ENCODE data around the gene STARD3. TPM values are rescaled to one million over a fixed set of nuclear protein-coding genes. Genes with fewer than 3 reads are reported as not detected.
"Not testable (repeated sequence)": the region's sequence is repeated elsewhere in the genome, so short reads cannot be mapped to it uniquely, and the experiment has no call there.

Gene STARD3
- total RNA-seq, 2 donors from 2014 or later: 60.3 to 60.5 TPM

GRCh38 chr17:39706921-39707337 is 70.0 kb downstream of the STARD3 start:
- no peak for TF ChIP-seq CTCF (conservative IDR thresholded peaks at IDR 0.05)
- WGBS, 2 experiments (ENCODE audit: insufficient coverage in 1 of 2, insufficient read length in 1 of 2): 95 to 100% methylated on average over 2 to 7 of the region's 7 CpGs
- no peak for DNase-seq
- H3K4me1 Mint-ChIP-seq: peaks cover 38% of the 10 kb centered on the region
- Histone ChIP-seq H3K4me3 (ENCODE audit: low read length) (no peak overlapping the region), H3K36me3 (ENCODE audit: control insufficient read depth, insufficient read depth, low read length) (peaks cover 44% of the 10 kb centered on the region), H3K27ac (ENCODE audit: low read depth, low read length) (no peak overlapping the region), H3K9ac (ENCODE audit: extremely low read depth, low read length, poor library complexity, severe bottlenecking) (no peak overlapping the region), H3K9me3 (ENCODE audit: control insufficient read depth, low read length) (no peaks in the 10 kb centered on the region), H3K4me1 (ENCODE audit: control insufficient read depth, insufficient read depth, low read length) (peaks cover 8% of the 10 kb centered on the region), H3K27me3 (ENCODE audit: control insufficient read depth, insufficient read depth, low read length, poor library complexity, severe bottlenecking) (no peaks in the 10 kb centered on the region)
- H3K9me3 Mint-ChIP-seq: no peaks in the 10 kb centered on the region
- no peak overlapping the region for H3K27ac Mint-ChIP-seq
- no peak overlapping the region for H3K4me3 Mint-ChIP-seq
- H3K36me3 Mint-ChIP-seq (ENCODE audit: low read depth): peaks cover 40% of the 10 kb centered on the region
- H3K27me3 Mint-ChIP-seq (ENCODE audit: insufficient read depth): no peaks in the 10 kb centered on the region

- no peak overlapping the region for H3K4me3 Mint-ChIP-seq
- Histone ChIP-seq H3K9ac (ENCODE audit: extremely low read depth, low read length, poor library complexity, severe bottlenecking) (no peak overlapping the region), H3K27ac (ENCODE audit: low read depth, low read length) (no peak overlapping the region), H3K4me3 (ENCODE audit: low read length) (no peak overlapping the region), H3K27me3 (ENCODE audit: control insufficient read depth, insufficient read depth, low read length, poor library complexity, severe bottlenecking) (no peaks in the 10 kb centered on the region), H3K9me3 (ENCODE audit: control insufficient read depth, low read length) (no peaks in the 10 kb centered on the region), H3K4me1 (ENCODE audit: control insufficient read depth, insufficient read depth, low read length) (peaks cover 8% of the 10 kb centered on the region), H3K36me3 (ENCODE audit: control insufficient read depth, insufficient read depth, low read length) (peaks cover 58% of the 10 kb centered on the region)
- H3K9me3 Mint-ChIP-seq: no peaks in the 10 kb centered on the region
- no peak for TF ChIP-seq CTCF (conservative IDR thresholded peaks at IDR 0.05)
- peaks cover 15% of the 10 kb centered on the region for H3K4me1 Mint-ChIP-seq
- WGBS, 2 experiments (ENCODE audit: insufficient coverage in 1 of 2, insufficient read length in 1 of 2): 90 to 96% methylated on average over 7 to 14 of the region's 14 CpGs
- peaks cover 50% of the 10 kb centered on the region for H3K36me3 Mint-ChIP-seq (ENCODE audit: low read depth)
- H3K27ac Mint-ChIP-seq: peak overlapping the region; percentile 36
- no peaks in the 10 kb centered on the region for H3K27me3 Mint-ChIP-seq (ENCODE audit: insufficient read depth)
- no peak for DNase-seq
These were observed 72.5 kb downstream of the STARD3 start for GRCh38 chr17:39709319-39709997.

GRCh38 chr17:39709998-39710964 is 73.3 kb downstream of the STARD3 start:
- no peaks in the 10 kb centered on the region for H3K9me3 Mint-ChIP-seq
- 95 to 96% methylated on average over 17 to 20 of the region's 20 CpGs for WGBS, 2 experiments (ENCODE audit: insufficient coverage in 1 of 2, insufficient read length in 1 of 2)
- Histone ChIP-seq H3K9me3 (ENCODE audit: control insufficient read depth, low read length) (no peaks in the 10 kb centered on the region), H3K27ac (ENCODE audit: low read depth, low read length) (no peak overlapping the region), H3K9ac (ENCODE audit: extremely low read depth, low read length, poor library complexity, severe bottlenecking) (no peak overlapping the region), H3K4me3 (ENCODE audit: low read length) (no peak overlapping the region), H3K27me3 (ENCODE audit: control insufficient read depth, insufficient read depth, low read length, poor library complexity, severe bottlenecking) (no peaks in the 10 kb centered on the region), H3K4me1 (ENCODE audit: control insufficient read depth, insufficient read depth, low read length) (peaks cover 5% of the 10 kb centered on the region), H3K36me3 (ENCODE audit: control insufficient read depth, insufficient read depth, low read length) (peaks cover 62% of the 10 kb centered on the region)
- H3K36me3 Mint-ChIP-seq (ENCODE audit: low read depth): peaks cover 51% of the 10 kb centered on the region
- no peak for TF ChIP-seq CTCF (conservative IDR thresholded peaks at IDR 0.05)
- no peak overlapping the region for H3K4me3 Mint-ChIP-seq
- no peak overlapping the region for H3K27ac Mint-ChIP-seq
- no peaks in the 10 kb centered on the region for H3K27me3 Mint-ChIP-seq (ENCODE audit: insufficient read depth)
- H3K4me1 Mint-ChIP-seq: peaks cover 7% of the 10 kb centered on the region
- no peak for DNase-seq

GRCh38 chr17:39711071-39711470 is 74.1 kb downstream of the STARD3 start:
- DNase-seq; H3K4me3 Mint-ChIP-seq; H3K9me3 ChIP-seq (ENCODE audit: control insufficient read depth, low read length); H3K4me1 Mint-ChIP-seq; H3K4me1 ChIP-seq (ENCODE audit: control insufficient read depth, insufficient read depth, low read length); H3K27me3 ChIP-seq (ENCODE audit: control insufficient read depth, insufficient read depth, low read length, poor library complexity, severe bottlenecking); H3K27ac ChIP-seq (ENCODE audit: low read depth, low read length); H3K9me3 Mint-ChIP-seq; H3K4me3 ChIP-seq (ENCODE audit: low read length); H3K9ac ChIP-seq (ENCODE audit: extremely low read depth, low read length, poor library complexity, severe bottlenecking); H3K27me3 Mint-ChIP-seq (ENCODE audit: insufficient read depth); H3K27ac Mint-ChIP-seq: not testable (repeated sequence)
- peaks cover 57% of the 10 kb centered on the region for H3K36me3 Mint-ChIP-seq (ENCODE audit: low read depth)
- H3K36me3 ChIP-seq (ENCODE audit: control insufficient read depth, insufficient read depth, low read length): peaks cover 69% of the 10 kb centered on the region
- 90 to 92% methylated on average over 8 to 11 of the region's 11 CpGs for WGBS, 2 experiments (ENCODE audit: insufficient coverage in 1 of 2, insufficient read length in 1 of 2)
